HG02759 (cell line): ENCODE results near the gene FAM98C.

Source experiments
- ATAC-seq: cut with Tn5 transposase; IDR thresholded peaks from one replicate; pipeline ENCODE4 v1.9.1; 2021; ENCODE audit warnings: mild to moderate bottlenecking, moderate library complexity; ENCODE audit not compliant: unreplicated experiment

The FAM98C gene

DNA sequence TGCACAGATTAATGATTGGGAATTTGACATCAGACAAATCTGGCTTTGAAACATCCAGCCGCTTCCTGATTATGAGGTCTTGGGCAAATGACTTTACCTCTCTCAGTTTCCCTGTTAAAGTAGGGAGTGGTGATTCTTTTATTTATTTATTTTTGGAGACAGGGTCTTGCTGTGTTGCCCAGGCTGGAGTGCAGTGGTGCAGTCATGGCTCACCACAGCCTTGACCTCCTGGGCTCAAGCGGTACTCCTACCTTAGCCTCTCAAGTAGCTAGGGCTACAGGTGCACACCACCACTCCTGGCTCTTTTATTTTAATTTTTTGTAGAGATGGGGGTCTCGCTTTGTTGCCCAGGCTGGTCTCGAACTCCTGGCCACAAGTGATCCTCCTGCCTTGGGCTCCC, 25.8 kb upstream of the FAM98C start:
- no peak for ATAC-seq

DNA sequence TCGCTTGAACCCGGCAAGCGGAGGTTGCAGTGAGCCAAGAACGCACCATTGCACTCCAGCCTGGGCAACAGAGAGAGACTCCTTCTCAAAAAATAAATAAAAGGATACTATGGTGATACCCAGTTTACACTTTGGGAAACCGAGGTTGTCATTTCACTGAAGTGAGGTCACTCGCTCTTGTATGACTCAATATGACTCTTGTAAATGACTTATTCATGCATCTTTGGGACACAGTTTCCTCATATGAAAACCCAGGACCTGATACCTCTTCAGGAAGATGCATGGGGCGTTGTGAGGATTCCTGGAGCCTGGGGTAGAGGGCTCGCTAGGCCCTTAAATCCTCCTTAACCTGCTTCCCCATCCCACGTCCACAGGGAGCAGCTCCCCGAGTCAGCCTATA, 24.0 kb upstream of the FAM98C start:
- no peak for ATAC-seq

GRCh38 chr19:38381138-38381537, 21.8 kb upstream of the FAM98C start:
- no peak for ATAC-seq

- ATAC-seq, result no peak
Measured at GRCh38 chr19:38383184-38383583, 19.7 kb upstream of the FAM98C start.

DNA sequence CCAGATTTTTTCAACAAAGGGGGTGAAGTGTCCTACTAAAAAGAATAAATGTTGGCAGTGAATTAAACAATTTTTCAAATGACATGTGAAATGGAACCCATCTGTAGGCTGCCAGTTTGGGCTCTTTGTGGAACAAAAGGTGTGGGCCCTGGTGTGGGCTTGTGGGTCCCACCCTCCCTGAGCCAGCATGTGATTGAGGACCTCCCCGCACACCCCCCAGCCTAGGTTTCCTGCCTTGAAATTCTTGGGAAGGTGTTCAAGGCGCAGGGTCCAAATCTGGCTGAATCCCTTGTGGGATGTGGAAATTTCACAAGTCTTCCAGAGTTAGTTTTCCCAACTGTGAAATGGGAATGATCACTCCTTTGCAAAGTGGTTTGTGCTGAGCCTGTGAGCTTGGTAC, 19.1 kb upstream of the FAM98C start:
- no peak for ATAC-seq

DNA sequence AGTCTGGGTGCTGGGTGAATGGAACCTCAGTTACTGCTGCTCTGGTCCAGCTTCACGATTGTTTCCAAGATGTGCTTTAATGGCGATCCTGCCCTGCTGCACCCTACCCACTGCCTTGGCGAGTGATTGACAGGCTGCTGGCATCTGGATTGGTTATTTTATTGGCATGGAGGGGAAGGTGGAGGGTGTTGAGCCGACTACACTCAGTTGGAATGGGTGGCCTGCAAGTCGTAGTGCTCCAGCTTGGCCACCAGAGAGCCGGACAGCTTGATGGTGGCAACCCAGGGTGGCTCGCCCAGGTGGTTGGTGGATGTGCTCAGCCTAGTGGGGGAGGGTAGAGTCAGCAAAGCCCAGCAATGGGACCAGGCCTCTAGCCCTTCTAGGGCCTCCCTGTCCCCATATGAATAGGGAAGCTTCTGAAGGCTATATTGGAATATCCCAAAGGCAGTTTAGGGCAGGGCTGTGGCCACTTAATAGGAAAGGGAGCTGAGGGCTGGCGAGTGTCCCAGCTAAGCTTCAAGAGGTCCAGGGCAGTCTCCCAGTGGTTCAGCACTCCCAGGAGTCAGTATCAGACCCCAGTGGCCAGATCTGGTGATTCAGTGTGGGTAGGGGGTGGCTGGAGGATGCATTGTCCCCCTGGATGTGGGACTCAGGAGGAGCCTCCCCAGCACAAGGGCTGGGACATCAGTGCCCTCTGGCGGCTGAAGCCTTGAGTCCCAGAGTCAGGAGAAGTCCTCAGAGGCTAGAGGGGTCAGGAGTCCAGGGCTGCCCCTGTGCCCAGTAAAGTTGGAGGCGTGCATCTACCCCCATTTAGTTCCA, 18.5 kb upstream of the FAM98C start:
- ATAC-seq, result no peak

GRCh38 chr19:38385057-38385803, 17.7 kb upstream of the FAM98C start:
- ATAC-seq, result no peak

GRCh38 chr19:38385804-38386257, 17.1 kb upstream of the FAM98C start:
- ATAC-seq, result no peak

DNA sequence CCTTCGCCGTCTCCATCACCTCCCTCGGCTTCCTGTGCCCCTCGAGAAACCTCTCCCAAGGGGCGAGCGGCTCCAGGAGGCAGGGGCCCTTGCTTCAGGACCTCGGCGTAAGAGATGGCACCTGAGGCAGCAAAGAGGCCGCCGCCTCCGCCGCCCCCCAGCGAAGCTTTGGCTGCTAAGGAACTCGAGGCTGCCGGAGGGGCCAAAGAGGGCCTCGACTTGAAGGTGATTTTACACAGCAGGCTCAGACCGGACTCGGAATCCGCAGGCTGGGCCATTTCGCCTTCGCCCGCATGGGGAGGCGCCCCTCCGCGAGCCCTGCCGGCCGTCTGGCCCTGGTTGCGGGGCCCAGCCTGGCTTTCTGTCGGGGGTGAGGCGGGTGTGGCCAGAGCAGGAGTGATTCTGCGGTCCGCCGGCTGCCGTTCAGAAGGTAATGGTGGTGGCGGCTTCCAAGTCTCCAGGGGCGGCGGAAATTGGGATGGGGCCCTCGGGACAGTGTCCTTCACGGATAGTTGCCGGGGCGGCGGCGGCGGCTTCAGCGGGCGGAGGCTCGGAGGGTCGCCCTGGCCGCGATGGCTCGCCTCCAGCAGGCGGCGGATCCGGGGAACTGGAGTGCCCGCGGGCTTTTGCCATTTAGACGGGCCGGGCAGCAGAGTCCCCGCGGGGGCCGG, 16.5 kb upstream of the FAM98C start:
- ATAC-seq, result no peak

DNA sequence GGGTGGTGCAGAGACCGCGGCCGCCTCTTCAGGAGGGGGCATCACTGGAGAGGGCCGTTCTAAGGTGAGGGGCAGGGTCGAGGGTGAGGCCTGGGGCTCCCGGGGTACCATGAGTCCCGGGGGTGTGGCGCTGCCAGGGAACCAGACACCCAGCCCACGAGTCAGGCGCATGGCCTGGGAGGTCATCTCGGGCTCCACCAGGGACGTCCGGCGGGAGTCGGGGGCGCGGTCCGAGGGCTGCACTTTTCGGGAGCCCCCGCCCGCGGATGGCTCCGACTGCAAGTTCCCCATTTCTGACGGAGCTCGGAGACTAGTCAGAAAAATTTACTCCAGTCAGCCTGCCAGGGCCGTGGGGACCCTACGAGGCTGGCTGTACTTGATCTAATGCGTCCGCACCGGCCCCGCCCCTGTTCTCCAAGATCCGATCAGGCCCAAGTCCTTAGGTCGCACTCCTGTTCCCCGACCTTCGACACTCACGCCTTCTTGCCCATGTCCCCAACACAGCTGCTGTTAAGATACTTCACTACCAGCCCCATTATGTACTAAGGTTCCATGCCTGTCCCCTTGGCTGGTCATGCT, 15.8 kb upstream of the FAM98C start:
- no peak for ATAC-seq

DNA sequence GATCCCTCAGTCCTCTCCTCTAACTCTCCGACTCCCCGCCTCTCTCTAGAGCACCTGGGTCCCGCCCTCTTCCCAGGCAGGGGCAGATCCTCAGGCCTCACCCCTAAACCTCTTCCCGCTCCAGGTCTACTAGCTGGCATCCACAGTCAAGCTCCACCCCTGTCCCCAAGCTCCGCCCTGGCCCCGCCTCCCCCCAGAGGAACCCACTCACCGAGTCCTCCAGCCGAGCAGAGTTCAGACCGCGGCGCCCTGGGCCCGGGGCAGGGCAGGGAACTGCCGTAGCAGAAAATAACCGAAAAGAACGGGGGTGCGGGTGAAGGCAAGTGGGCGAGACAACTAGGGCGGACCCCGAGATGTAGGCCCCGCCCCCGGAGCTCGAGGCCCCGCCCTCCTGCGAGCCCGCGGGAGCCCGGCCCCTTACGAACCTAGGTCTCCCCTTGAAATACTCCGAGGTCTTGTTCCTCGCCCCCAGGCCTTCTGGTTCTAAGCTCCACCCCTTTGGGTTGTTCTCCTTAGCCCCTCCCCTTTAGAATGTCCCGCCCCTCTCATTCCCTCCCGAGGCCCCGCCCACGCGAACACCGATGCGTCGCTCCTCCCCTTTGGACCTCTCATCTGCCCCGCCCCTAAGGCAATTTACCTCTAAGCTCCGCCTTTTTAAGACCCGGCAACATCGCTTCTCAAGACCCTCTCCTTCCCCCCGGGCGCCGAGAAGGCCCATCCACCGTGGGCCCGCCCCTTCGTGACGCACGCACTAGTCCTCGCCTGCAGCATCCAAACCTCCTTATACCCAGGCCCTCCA, 15.1 kb upstream of the FAM98C start, which contains the start of gene GGN:
Gene GGN (minus strand): TSS at position 485 of the 799 bp plus-strand sequence. CDS start 773 bp downstream, outside the sequence.
- peak; percentile 58 for ATAC-seq

DNA sequence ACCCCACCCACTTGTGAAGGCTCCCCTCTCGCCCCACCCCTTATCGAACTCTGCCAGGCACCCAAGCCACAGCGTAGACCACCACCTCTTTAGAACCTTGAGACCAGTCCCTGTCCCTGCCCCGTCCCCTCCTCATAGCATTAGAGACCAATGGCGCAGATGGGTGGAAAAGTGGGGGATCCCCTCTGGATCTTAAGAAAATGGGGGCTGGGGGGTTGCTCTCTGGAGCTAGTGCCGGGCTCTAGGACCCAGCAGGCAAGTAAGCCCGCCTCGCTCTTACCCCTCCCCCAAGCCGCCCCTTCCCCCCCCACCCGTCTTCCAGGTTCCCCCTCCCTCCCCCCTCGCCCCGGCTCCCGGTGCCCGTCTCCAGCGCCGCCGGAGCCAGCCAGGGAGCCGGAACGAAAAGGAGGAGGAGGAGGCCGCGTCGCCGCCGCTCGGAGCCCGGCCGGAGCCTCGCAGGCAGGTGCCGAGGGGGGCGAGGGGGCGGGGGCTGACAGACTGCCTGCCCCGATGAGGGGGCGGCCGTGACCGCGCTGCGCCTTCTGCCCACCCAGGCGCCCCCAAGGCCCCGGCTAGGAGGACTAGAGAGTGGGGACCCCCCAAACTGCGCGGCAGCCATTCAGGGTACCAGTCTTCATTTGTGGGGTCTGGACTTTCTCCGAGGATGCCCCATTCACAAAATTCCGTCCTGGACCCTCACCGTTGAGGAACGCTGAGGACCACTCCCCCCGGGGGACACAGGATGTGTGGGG, 14.4 kb upstream of the FAM98C start, which contains the start of gene SPRED3:
Gene SPRED3 (plus strand): TSS at position 349 of the 752 bp plus-strand sequence. CDS start 1,606 bp downstream, outside the sequence.
- ATAC-seq, result no peak

DNA sequence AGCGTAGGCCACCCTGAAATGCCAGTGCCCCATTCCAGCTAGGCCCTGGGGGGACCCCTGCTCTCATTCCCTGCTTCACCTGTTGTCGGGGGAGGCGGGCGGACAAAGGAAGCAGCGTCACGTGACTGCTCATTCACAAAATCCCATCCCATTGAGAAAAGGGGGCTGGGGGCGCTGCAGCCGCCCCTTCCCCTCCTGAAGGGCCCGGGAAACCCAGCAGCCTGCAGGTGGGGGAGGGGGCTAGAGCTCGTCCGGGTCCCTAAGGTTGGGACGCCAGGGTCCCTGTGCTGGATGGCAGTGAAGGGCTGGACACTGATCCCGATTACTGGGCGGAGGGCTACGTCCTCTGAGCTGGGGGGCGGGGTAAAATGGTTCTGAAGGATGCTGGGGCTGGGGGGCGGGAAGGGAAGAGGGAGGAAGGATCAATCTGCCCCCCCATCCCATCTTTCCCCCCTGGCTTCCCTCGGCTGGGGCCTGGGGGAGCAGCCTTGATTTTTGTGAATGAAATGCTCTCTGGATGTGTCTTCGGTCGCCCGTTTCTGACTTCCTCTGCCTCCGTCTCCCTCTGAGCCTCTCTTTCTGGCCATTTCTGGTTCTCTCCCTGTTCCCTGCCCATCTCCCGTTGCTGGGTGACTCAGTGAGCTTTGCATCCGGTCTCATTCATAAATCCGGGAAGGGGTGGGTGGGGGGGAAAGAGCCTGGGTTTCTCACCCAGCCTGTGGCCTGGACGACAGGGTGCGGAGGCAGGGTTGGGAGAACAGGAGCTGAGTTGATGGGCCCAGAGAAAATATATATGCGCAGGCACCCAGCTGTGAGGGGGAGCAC, 13.6 kb upstream of the FAM98C start:
- no peak for ATAC-seq

DNA sequence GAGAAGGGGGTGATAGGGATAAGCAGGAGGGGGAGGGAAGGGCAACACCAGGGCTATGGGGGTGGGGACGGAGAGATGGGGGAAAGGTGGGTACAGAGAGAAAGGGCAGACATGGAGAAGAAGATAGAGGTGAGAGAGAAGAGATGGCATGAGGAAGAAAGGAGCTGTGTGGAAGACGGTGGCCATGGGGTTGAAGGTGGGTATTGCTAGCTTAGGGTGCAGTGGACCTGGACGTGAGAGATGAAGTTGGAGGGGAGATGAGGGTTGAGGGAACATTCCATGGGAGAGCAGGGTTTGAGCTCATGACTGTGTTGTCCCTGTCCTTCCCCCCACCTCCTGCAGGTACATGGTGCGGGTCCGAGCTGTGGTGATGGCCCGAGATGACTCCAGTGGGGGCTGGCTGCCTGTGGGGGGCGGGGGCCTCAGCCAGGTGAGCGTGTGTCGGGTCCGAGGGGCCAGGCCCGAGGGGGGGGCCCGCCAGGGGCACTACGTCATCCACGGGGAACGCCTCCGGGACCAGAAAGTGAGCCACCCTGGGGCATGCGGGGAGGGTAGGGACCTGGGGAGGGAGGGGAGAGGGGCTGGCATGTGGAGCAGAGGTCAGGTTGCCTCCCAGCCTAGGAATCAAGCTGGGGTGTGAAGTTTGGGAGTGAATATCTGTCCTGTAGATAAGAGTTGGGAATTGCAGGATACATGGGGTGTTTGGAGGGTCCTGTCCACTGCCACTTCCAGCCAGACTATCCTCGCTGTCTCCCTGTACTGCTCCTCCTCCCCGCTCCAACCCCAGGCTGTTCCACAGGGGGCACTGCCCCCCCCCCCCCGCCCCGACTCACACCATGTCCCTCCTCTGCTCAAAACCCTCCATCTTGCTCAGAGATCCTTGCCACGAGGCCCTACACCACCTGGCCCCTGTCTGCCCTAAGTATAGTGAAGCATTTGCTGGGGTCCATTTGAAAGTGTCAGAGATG, 12.7 kb upstream of the FAM98C start:
- no peak for ATAC-seq

- no peak for ATAC-seq
Measured at GRCh38 chr19:38391911-38392464, 10.9 kb upstream of the FAM98C start.

DNA sequence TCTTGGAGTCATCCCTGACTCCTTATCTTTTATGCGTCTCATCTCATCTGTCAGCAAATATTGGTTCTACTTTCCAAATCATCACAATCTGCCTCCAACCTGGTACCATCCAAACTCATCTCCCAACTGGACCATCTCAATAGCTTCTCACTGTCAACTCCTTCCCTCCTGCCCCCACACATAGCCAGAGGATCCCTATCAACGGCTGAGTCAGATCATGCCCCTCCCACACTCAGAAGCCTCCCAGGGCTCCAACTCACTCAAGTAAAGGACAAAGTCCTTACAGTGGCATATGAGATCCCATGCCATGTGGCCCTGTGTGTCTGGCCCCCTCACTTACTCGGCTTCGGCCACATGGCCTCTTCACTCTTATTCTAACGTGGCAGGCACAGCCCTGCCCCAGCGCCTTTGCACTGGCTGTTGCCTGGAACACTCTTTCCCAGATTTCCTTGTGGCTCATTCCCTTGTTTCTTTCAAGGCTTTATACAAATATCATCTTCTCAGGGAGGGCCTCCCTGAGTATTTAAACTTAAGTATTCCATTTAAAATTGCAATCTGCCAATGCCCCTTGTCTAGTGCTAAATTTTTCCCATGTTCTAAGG, 10.1 kb upstream of the FAM98C start:
- no peak for ATAC-seq

GRCh38 chr19:38394488-38394887, 8.4 kb upstream of the FAM98C start:
- no peak for ATAC-seq
